ENCODE data around the gene STK32B.

DNA sequence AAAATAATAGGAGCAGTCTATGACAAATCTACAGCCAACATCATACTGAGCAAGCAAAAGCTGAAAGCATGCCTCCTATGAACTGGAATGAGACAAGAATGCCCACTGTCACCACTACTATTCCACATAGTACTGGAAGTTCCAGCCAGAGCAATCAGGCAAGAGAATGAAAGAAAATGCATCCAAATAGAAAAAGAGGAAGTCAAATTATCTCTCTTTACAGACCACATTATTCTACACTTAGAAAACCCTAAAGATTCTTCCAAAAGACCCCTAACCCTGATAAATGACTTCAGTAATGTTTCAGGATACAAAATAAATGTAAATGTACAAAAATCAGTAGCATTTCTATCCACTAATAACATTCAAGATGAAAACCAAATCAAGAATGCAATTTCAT, 249.0 kb downstream of the STK32B start:
- TF ChIP-seq SREBF2 (CRISPR knock-in tag; IDR thresholded peaks at IDR 0.05) (no peak), TRIM24 (IDR thresholded peaks at IDR 0.05) (no peak)
